ENCODE measurements around the gene MLC1. TPM values are rescaled to one million over a fixed set of nuclear protein-coding genes. Genes with fewer than 3 reads are reported as not detected.

Gene MLC1
- total RNA-seq, 1 donor from 2014 or later: 0.09 TPM

GRCh38 chr22:50083462-50084079 lies 1.7 kb downstream of the MLC1 start:
- Histone ChIP-seq H3K79me2 (ENCODE audit: insufficient read depth, low read length) (no peaks in the 10 kb centered on the region), H3K4me3 (ENCODE audit: insufficient read depth, low read depth, low read length) (no peak overlapping the region), H3K27ac (ENCODE audit: low read depth, low read length) (no peak overlapping the region), H3K9ac (ENCODE audit: low read length) (no peak overlapping the region), H3K27me3 (ENCODE audit: insufficient read depth, low read length) (peaks cover 2% of the 10 kb centered on the region), H4K20me1 (ENCODE audit: insufficient read depth, low read length) (no peaks in the 10 kb centered on the region), H3K4me1 (ENCODE audit: insufficient read depth, low read length) (peaks cover 4% of the 10 kb centered on the region), H3K9me3 (ENCODE audit: insufficient read depth, low read depth, low read length) (no peaks in the 10 kb centered on the region), H2AFZ (ENCODE audit: low read depth, low read length) (no peak overlapping the region), H3K4me2 (ENCODE audit: low read length) (peak overlapping the region; percentile 39), H3K36me3 (ENCODE audit: insufficient read depth, low read length) (no peaks in the 10 kb centered on the region)
- no peak for DNase-seq (ENCODE audit: low read depth)
- Mint-ChIP-seq H3K27me3 (ENCODE audit: low read depth, unreplicated experiment) (peaks cover 15% of the 10 kb centered on the region), H3K36me3 (ENCODE audit: low read depth, unreplicated experiment) (no peaks in the 10 kb centered on the region), H3K27ac (ENCODE audit: unreplicated experiment) (no peak overlapping the region), H3K4me1 (ENCODE audit: low read depth, unreplicated experiment) (peaks cover 7% of the 10 kb centered on the region), H3K4me3 (ENCODE audit: unreplicated experiment) (no peak overlapping the region), H3K9me3 (ENCODE audit: unreplicated experiment) (peaks cover 10% of the 10 kb centered on the region)
- TF ChIP-seq CTCF (IDR thresholded peaks at IDR 0.05; ENCODE audit: insufficient read depth, low read depth, low read length) (no peak), EZH2 (IDR thresholded peaks at IDR 0.05; ENCODE audit: insufficient read depth, low read length) (no peak)
- FAIRE-seq: no peak

- Histone ChIP-seq H3K27ac (ENCODE audit: low read depth, low read length) (no peak overlapping the region), H3K4me3 (ENCODE audit: insufficient read depth, low read depth, low read length) (no peak overlapping the region), H3K4me2 (ENCODE audit: low read length) (no peak overlapping the region), H3K27me3 (ENCODE audit: insufficient read depth, low read length) (peaks cover 2% of the 10 kb centered on the region), H3K9ac (ENCODE audit: low read length) (no peak overlapping the region), H3K4me1 (ENCODE audit: insufficient read depth, low read length) (peaks cover 4% of the 10 kb centered on the region), H3K36me3 (ENCODE audit: insufficient read depth, low read length) (no peaks in the 10 kb centered on the region), H4K20me1 (ENCODE audit: insufficient read depth, low read length) (no peaks in the 10 kb centered on the region), H2AFZ (ENCODE audit: low read depth, low read length) (no peak overlapping the region), H3K9me3 (ENCODE audit: insufficient read depth, low read depth, low read length) (no peaks in the 10 kb centered on the region), H3K79me2 (ENCODE audit: insufficient read depth, low read length) (no peaks in the 10 kb centered on the region)
- FAIRE-seq (no peak), DNase-seq (ENCODE audit: low read depth) (no peak)
- no peak overlapping the region for H3K4me3 Mint-ChIP-seq (ENCODE audit: unreplicated experiment)
- peaks cover 10% of the 10 kb centered on the region for H3K9me3 Mint-ChIP-seq (ENCODE audit: unreplicated experiment)
- peaks cover 7% of the 10 kb centered on the region for H3K4me1 Mint-ChIP-seq (ENCODE audit: low read depth, unreplicated experiment)
- H3K27ac Mint-ChIP-seq (ENCODE audit: unreplicated experiment): no peak overlapping the region
- H3K27me3 Mint-ChIP-seq (ENCODE audit: low read depth, unreplicated experiment): peaks cover 15% of the 10 kb centered on the region
- H3K36me3 Mint-ChIP-seq (ENCODE audit: low read depth, unreplicated experiment): no peaks in the 10 kb centered on the region
- no peak for TF ChIP-seq CTCF (IDR thresholded peaks at IDR 0.05; ENCODE audit: insufficient read depth, low read depth, low read length)
- no peak for TF ChIP-seq EZH2 (IDR thresholded peaks at IDR 0.05; ENCODE audit: insufficient read depth, low read length)
These were observed 2.2 kb downstream of the MLC1 start for GRCh38 chr22:50082961-50083461.

GRCh38 chr22:50082197-50082715 lies 3.0 kb downstream of the MLC1 start:
- no peaks in the 10 kb centered on the region for H3K9me3 ChIP-seq (ENCODE audit: insufficient read depth, low read depth, low read length)
- TF ChIP-seq CTCF (IDR thresholded peaks at IDR 0.05; ENCODE audit: insufficient read depth, low read depth, low read length): no peak
- no peak for TF ChIP-seq EZH2 (IDR thresholded peaks at IDR 0.05; ENCODE audit: insufficient read depth, low read length)
- H2AFZ ChIP-seq (ENCODE audit: low read depth, low read length): no peak overlapping the region
- H4K20me1 ChIP-seq (ENCODE audit: insufficient read depth, low read length): no peaks in the 10 kb centered on the region
- DNase-seq (ENCODE audit: low read depth): no peak
- H3K4me1 ChIP-seq (ENCODE audit: insufficient read depth, low read length): peaks cover 4% of the 10 kb centered on the region
- H3K4me3 ChIP-seq (ENCODE audit: insufficient read depth, low read depth, low read length): no peak overlapping the region
- H3K4me2 ChIP-seq (ENCODE audit: low read length): no peak overlapping the region
- H3K79me2 ChIP-seq (ENCODE audit: insufficient read depth, low read length): no peaks in the 10 kb centered on the region
- FAIRE-seq: no peak
- H3K27ac ChIP-seq (ENCODE audit: low read depth, low read length): no peak overlapping the region
- H3K9ac ChIP-seq (ENCODE audit: low read length): no peak overlapping the region
- Mint-ChIP-seq H3K4me1 (ENCODE audit: low read depth, unreplicated experiment) (peaks cover 7% of the 10 kb centered on the region), H3K27ac (ENCODE audit: unreplicated experiment) (no peak overlapping the region), H3K36me3 (ENCODE audit: low read depth, unreplicated experiment) (no peaks in the 10 kb centered on the region), H3K4me3 (ENCODE audit: unreplicated experiment) (no peak overlapping the region), H3K27me3 (ENCODE audit: low read depth, unreplicated experiment) (peaks cover 15% of the 10 kb centered on the region), H3K9me3 (ENCODE audit: unreplicated experiment) (peaks cover 7% of the 10 kb centered on the region)
- no peaks in the 10 kb centered on the region for H3K36me3 ChIP-seq (ENCODE audit: insufficient read depth, low read length)
- H3K27me3 ChIP-seq (ENCODE audit: insufficient read depth, low read length): peaks cover 2% of the 10 kb centered on the region
